HepG2 (cell line): Measurements from ENCODE around the gene GATD1. TPM values are rescaled to one million over a fixed set of nuclear protein-coding genes. Genes with fewer than 3 reads are reported as not detected.
A peak's percentile ranks its signal among the peaks of the same experiment; 100 is the strongest.

Source experiments
- CBX2 ChIP-seq, 2 experiments: fragments of 200-600 bp in 1 of 2; sonication (generic); formaldehyde crosslinking in 1 of 2; IDR thresholded peaks; 2 replicates each; pipeline versions ENCODE4 v1.7.0 to v1.8.1; 2018 to 2022; ENCODE audit warnings: low read depth in 2 of 2, low read length in 1 of 2, mild to moderate bottlenecking in 1 of 2, missing genetic modification reagents in 1 of 2
- CENPX ChIP-seq: sonication (generic); formaldehyde crosslinking; IDR thresholded peaks from 2 replicates; pipeline ENCODE4 v1.9.0; 2021; ENCODE audit warnings: mild to moderate bottlenecking, missing genetic modification reagents, moderate library complexity
- CSRNP1 ChIP-seq: sonication (generic); formaldehyde crosslinking; IDR thresholded peaks from 2 replicates; pipeline ENCODE4 v1.8.1; 2023; ENCODE audit warnings: mild to moderate bottlenecking, missing genetic modification reagents
- ELF4 ChIP-seq: sonication (generic); formaldehyde crosslinking; IDR thresholded peaks from 2 replicates; pipeline ENCODE4 v1.5.0; 2020; ENCODE audit warnings: missing genetic modification reagents, mild to moderate bottlenecking, moderate library complexity, borderline replicate concordance
- GATAD1 ChIP-seq: IDR thresholded peaks from 2 replicates; pipeline ENCODE4 v1.6.1; 2016; ENCODE audit warnings: missing genetic modification reagents, missing compliant biosample characterization
- GZF1 ChIP-seq: sonication (generic); formaldehyde crosslinking; IDR thresholded peaks from 2 replicates; pipeline ENCODE4 v1.5.1; 2020; ENCODE audit warnings: mild to moderate bottlenecking, missing genetic modification reagents
- MIXL1 ChIP-seq: IDR thresholded peaks from 2 replicates; pipeline ENCODE4 v1.6.1; 2016
- MTA1 ChIP-seq: sonication (generic); formaldehyde crosslinking; IDR thresholded peaks from 2 replicates; pipeline ENCODE4 v1.4.0; 2020; ENCODE audit warnings: missing genetic modification reagents, mild to moderate bottlenecking, borderline replicate concordance
- MYNN ChIP-seq: sonication (generic); formaldehyde crosslinking; IDR thresholded peaks from 2 replicates; pipeline ENCODE4 v1.4.0; 2020; ENCODE audit warnings: mild to moderate bottlenecking, low read depth, missing genetic modification reagents
- POLR2AphosphoS2 ChIP-seq: IDR thresholded peaks from 2 replicates; pipeline ENCODE4 v1.6.1; 2011; ENCODE audit warnings: low read depth, low read length, improper control_type of control experiment
- PPARG ChIP-seq: conservative IDR thresholded peaks from 2 replicates; pipeline ENCODE4 v1.6.1; 2016; ENCODE audit warnings: missing biosample characterization, missing genetic modification reagents
- RBFOX2 ChIP-seq: fragments of 200-400 bp; formaldehyde crosslinking; IDR thresholded peaks from 2 replicates; pipeline ENCODE4 v1.6.1; 2017; ENCODE audit warnings: low read depth, mild to moderate bottlenecking, low read length
- REL ChIP-seq: sonication (generic); formaldehyde crosslinking; conservative IDR thresholded peaks from 2 replicates; pipeline ENCODE4 v1.8.0; 2022; ENCODE audit warnings: mild to moderate bottlenecking, missing genetic modification reagents, moderate library complexity
- STAG1 ChIP-seq: sonication (generic); formaldehyde crosslinking; IDR thresholded peaks from 2 replicates; pipeline ENCODE4 v1.4.0; 2020; ENCODE audit warnings: missing genetic modification reagents
- THYN1 ChIP-seq: sonication (generic); formaldehyde crosslinking; IDR thresholded peaks from 2 replicates; pipeline ENCODE4 v1.8.1; 2023; ENCODE audit warnings: low read depth, mild to moderate bottlenecking, moderate library complexity, missing genetic modification reagents, borderline replicate concordance
- TRAFD1 ChIP-seq: sonication (generic); formaldehyde crosslinking; IDR thresholded peaks from 2 replicates; pipeline ENCODE4 v1.5.1; 2020; ENCODE audit warnings: missing genetic modification reagents, mild to moderate bottlenecking, borderline replicate concordance
- YEATS4 ChIP-seq: sonication (generic); formaldehyde crosslinking; IDR thresholded peaks from 2 replicates; pipeline ENCODE4 v1.4.0; 2020; ENCODE audit warnings: missing genetic modification reagents, borderline replicate concordance
- ZBTB7A ChIP-seq: sonication (generic); formaldehyde crosslinking; IDR thresholded peaks from 2 replicates; pipeline ENCODE4 v1.8.0; 2022; ENCODE audit warnings: mild to moderate bottlenecking, missing genetic modification reagents
- ZNF160 ChIP-seq: sonication (generic); formaldehyde crosslinking; IDR thresholded peaks from 2 replicates; pipeline ENCODE4 v1.8.0; 2022; ENCODE audit warnings: mild to moderate bottlenecking, inconsistent platforms, missing genetic modification reagents
- ZNF432 ChIP-seq: sonication (generic); formaldehyde crosslinking; IDR thresholded peaks from 2 replicates; pipeline ENCODE4 v1.5.0; 2020; ENCODE audit warnings: missing genetic modification reagents, mild to moderate bottlenecking, borderline replicate concordance
- ZNF549 ChIP-seq: sonication (generic); formaldehyde crosslinking; IDR thresholded peaks from 2 replicates; pipeline ENCODE4 v1.5.0; 2020; ENCODE audit warnings: missing genetic modification reagents
- ZNF660 ChIP-seq: sonication (generic); formaldehyde crosslinking; IDR thresholded peaks from 2 replicates; pipeline ENCODE4 v1.5.1; 2020; ENCODE audit warnings: mild to moderate bottlenecking, low read depth, missing genetic modification reagents, borderline replicate concordance
- polyA plus RNA-seq, 8 experiments: library from polyadenylated mRNA; depleted of rRNA in 3 of 8; stranded (reverse) in 7 of 8; unstranded in 1 of 8; fragments of >200 nt; fragmentation: Illumina TruSeq in 4 of 8; extraction: Trizol in 4 of 8; gene quantifications; 2 replicates each; pipeline versions ENCODE4 v1.2.1 to v1.2.3, GENCODE V29; 2011 to 2016; ENCODE audit warnings: low read depth in 4 of 8, missing spikeins in 1 of 8, mixed read lengths in 1 of 8; ENCODE audit not compliant: insufficient read depth in 1 of 8
- total RNA-seq, 5 experiments: library from RNA; depleted of rRNA; stranded (reverse); fragments of >200 nt; fragmentation: Illumina TruSeq; extraction: Trizol; gene quantifications; 2 replicates each; pipeline ENCODE4 v1.2.3, GENCODE V29; 2016; ENCODE audit warnings: low read depth in 1 of 5
- TF ChIP-seq, protein P1 (sequence below): sonication (generic); formaldehyde crosslinking; conservative IDR thresholded peaks from 2 replicates; pipeline ENCODE4 v1.5.0; 2020; ENCODE audit warnings: missing genetic modification reagents

The GATD1 gene
- total and polyA plus RNA-seq, 2 of the 13 experiments (the other 11 are each of a cell fraction or from before 2014, with no cell fraction given): 31.3 to 60.5 TPM

- TF ChIP-seq MTA1: 0 out of 2 replicates have a peak, but pooled peaks have one; percentile 40
- TF ChIP-seq RBFOX2: peak; percentile 37; the same call in 1 of the 2 replicates
- no peak for TF ChIP-seq CBX2 (IDR thresholded peaks at IDR 0.05; ENCODE audit: low read depth, low read length)
- no peak for TF ChIP-seq CBX2 (CRISPR knock-in tag; IDR thresholded peaks at IDR 0.05; ENCODE audit: low read depth)
- TF ChIP-seq ZNF660 (CRISPR knock-in tag): no peak
- TF ChIP-seq POLR2AphosphoS2: no peak
- no peak for TF ChIP-seq ZNF432 (CRISPR knock-in tag)
- TF ChIP-seq STAG1 (CRISPR knock-in tag): peak; percentile 74
- TF ChIP-seq CENPX (CRISPR knock-in tag): no peak
- TF ChIP-seq ZBTB7A (CRISPR knock-in tag): no peak
- TF ChIP-seq REL: no peak
- no peak for TF ChIP-seq GZF1 (CRISPR knock-in tag)
- TF ChIP-seq THYN1 (CRISPR knock-in tag): no peak
- no peak for TF ChIP-seq GATAD1 (CRISPR knock-in tag)
- TF ChIP-seq YEATS4: no peak
- TF ChIP-seq, protein P1, sequence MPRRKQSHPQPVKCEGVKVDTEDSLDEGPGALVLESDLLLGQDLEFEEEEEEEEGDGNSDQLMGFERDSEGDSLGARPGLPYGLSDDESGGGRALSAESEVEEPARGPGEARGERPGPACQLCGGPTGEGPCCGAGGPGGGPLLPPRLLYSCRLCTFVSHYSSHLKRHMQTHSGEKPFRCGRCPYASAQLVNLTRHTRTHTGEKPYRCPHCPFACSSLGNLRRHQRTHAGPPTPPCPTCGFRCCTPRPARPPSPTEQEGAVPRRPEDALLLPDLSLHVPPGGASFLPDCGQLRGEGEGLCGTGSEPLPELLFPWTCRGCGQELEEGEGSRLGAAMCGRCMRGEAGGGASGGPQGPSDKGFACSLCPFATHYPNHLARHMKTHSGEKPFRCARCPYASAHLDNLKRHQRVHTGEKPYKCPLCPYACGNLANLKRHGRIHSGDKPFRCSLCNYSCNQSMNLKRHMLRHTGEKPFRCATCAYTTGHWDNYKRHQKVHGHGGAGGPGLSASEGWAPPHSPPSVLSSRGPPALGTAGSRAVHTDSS (CRISPR knock-in tag): no peak
- TF ChIP-seq CSRNP1 (CRISPR knock-in tag): no peak
- TF ChIP-seq TRAFD1: no peak
- no peak for TF ChIP-seq MYNN (CRISPR knock-in tag)
- no peak for TF ChIP-seq PPARG
- no peak for TF ChIP-seq ZNF549
- no peak for TF ChIP-seq ELF4 (CRISPR knock-in tag)
- no peak for TF ChIP-seq ZNF160 (CRISPR knock-in tag)
- TF ChIP-seq MIXL1 (CRISPR knock-in tag): no peak
These were observed 12.1 kb downstream of the GATD1 start (continued) for GRCh38 chr11:765025-765801.
